ENCODE results near the gene RAB37.

The RAB37 gene

DNA sequence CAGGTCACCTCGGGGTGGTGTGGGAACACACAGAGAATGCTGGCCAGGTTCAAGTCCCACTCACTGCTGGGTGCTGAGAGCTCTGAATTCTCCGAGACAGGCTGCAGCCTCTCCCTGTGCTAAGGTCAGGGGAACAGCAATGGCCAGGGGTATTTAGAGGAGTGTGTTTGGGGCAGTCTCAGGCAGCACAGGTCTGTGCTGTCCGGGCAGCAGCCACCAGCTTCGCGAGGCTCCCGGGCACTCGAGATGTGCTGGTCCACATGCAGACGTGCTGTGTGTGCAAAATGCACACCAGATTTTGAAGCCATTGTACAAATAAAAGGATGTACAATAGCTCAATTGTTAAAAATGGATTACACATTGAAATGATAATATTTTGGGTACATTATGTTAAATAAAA is 18.5 kb downstream of the RAB37 start:
- no peak overlapping the region for H3K9ac ChIP-seq (ENCODE audit: low read depth, low read length)
- H3K27ac ChIP-seq (ENCODE audit: low read depth, low read length) = no peak overlapping the region
- no peaks in the 10 kb centered on the region for H3K36me3 ChIP-seq (ENCODE audit: control insufficient read depth, insufficient read depth, low read length)
- H3K4me3 ChIP-seq (ENCODE audit: low read depth, low read length) = no peak overlapping the region
- no peaks in the 10 kb centered on the region for H3K9me3 ChIP-seq (ENCODE audit: control insufficient read depth, insufficient read depth, low read length)
- peaks cover 40% of the 10 kb centered on the region for H3K4me1 ChIP-seq (ENCODE audit: control insufficient read depth, insufficient read depth, low read length)
- no peaks in the 10 kb centered on the region for H3K27me3 ChIP-seq (ENCODE audit: control insufficient read depth, insufficient read depth, low read length)

DNA sequence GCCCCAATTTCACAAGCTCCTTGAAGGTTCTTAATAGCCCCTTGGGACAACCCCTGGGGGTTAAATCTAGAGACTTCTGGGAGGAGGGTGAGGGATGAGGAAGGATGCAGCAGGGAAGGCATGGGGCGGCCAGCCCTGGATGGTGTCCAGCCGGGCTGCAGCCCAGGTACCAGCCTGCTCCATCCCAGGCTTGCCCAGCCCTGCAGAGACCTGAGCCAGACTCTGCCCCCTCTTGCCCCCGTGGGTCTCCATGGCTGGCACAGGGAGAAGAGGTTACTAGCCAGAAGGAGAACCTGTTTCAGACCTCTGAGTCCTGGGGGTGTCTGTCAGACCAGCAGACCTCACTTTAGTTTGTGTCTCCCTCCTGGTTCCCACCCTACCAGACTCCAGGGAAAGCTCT is 19.8 kb downstream of the RAB37 start:
- H3K9ac ChIP-seq (ENCODE audit: low read depth, low read length) = no peak overlapping the region
- no peaks in the 10 kb centered on the region for H3K27me3 ChIP-seq (ENCODE audit: control insufficient read depth, insufficient read depth, low read length)
- H3K4me3 ChIP-seq (ENCODE audit: low read depth, low read length) = no peak overlapping the region
- H3K27ac ChIP-seq (ENCODE audit: low read depth, low read length) = no peak overlapping the region
- no peaks in the 10 kb centered on the region for H3K9me3 ChIP-seq (ENCODE audit: control insufficient read depth, insufficient read depth, low read length)
- no peaks in the 10 kb centered on the region for H3K36me3 ChIP-seq (ENCODE audit: control insufficient read depth, insufficient read depth, low read length)
- H3K4me1 ChIP-seq (ENCODE audit: control insufficient read depth, insufficient read depth, low read length) = peaks cover 46% of the 10 kb centered on the region

DNA sequence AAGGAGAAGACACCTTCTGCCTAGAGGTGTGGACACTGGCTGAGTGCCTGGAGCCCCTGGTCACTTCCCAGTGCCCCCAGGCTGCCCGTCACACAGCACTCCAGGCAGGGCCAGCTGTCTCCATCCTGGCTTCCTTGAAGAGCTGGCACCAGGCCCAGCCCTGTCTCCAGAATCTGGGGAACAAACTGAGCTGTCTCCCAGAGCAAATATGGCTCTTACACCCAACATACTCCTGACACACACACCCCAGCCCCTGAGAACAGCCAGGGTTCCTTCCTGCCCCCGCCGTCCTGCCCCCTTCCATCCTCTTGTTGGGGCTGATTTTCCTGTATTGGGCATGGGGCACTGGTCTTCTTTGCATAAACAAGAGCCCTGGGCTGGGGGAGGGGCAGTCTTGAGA is 20.4 kb downstream of the RAB37 start:
- Histone ChIP-seq H3K4me3 (ENCODE audit: low read depth, low read length) (no peak overlapping the region), H3K27me3 (ENCODE audit: control insufficient read depth, insufficient read depth, low read length) (no peaks in the 10 kb centered on the region), H3K9ac (ENCODE audit: low read depth, low read length) (no peak overlapping the region), H3K27ac (ENCODE audit: low read depth, low read length) (no peak overlapping the region), H3K9me3 (ENCODE audit: control insufficient read depth, insufficient read depth, low read length) (no peaks in the 10 kb centered on the region), H3K4me1 (ENCODE audit: control insufficient read depth, insufficient read depth, low read length) (peaks cover 44% of the 10 kb centered on the region), H3K36me3 (ENCODE audit: control insufficient read depth, insufficient read depth, low read length) (no peaks in the 10 kb centered on the region)

DNA sequence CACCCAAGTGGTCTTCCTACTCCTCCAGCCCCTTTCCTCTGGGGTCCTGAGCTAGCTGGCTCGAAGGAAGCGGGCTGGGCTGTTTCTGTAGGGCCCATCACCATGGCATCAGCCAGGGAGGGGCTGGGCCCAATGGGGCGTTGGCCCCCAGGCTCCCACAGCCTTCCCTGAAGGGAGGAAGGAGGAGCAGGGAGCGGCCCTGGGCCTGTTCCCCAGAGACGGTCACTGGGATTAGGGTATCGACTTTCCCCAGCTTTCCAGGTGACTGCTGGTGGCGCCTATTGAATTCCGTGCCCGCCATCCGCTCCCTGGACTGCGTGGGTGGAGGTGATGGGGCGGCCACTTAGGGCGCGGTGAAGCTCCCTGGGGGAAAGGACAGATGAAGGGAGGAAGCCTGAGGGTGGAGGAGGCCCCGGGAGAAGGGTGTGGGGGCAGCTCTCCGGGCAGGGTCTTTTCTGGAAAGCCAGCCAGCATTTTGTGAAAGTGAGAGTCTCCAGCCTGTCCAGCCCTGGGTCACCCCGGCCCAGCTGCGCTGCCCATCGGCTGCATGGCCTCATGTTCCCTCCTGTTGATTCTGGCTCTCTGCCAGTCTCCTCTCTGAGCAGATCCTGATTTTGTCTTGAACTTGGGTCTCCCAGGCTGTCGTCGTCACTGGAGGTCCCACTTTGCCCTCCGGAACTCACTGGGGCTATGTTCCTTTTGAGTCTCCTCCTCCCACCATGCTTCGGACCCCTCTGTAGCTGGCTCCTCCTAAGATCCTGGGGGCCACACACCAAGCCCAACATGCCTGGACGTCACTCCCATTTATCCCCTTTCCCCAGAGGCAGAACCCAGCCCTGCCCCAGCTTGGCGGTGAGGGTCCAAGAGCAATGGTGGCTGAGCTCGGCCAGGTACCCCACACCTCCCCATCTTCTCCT is 21.1 kb downstream of the RAB37 start:
- peak overlapping the region; percentile 91 for H3K27ac ChIP-seq (ENCODE audit: low read depth, low read length)
- no peak overlapping the region for H3K9ac ChIP-seq (ENCODE audit: low read depth, low read length)
- H3K4me1 ChIP-seq (ENCODE audit: control insufficient read depth, insufficient read depth, low read length) = peaks cover 43% of the 10 kb centered on the region
- no peaks in the 10 kb centered on the region for H3K36me3 ChIP-seq (ENCODE audit: control insufficient read depth, insufficient read depth, low read length)
- H3K4me3 ChIP-seq (ENCODE audit: low read depth, low read length) = no peak overlapping the region
- no peaks in the 10 kb centered on the region for H3K9me3 ChIP-seq (ENCODE audit: control insufficient read depth, insufficient read depth, low read length)
- no peaks in the 10 kb centered on the region for H3K27me3 ChIP-seq (ENCODE audit: control insufficient read depth, insufficient read depth, low read length)

DNA sequence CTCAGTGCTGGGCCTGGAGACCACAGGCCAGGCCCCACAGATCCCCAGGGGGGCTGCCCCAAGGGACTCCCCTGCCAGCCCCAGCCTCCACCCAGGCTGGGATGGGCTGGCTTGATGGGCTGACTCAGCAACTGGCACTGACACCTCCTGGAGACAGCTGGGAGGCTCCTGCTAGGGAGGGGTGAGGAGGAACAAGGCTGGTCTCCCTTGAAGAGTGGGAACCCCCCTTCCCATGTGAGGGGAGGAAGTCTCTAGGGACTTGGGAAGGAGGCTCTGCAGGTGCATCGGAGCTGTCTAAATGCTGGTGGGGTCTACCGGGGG is 21.8 kb downstream of the RAB37 start:
- no peak overlapping the region for H3K9ac ChIP-seq (ENCODE audit: low read depth, low read length)
- no peak overlapping the region for H3K4me3 ChIP-seq (ENCODE audit: low read depth, low read length)
- peaks cover 48% of the 10 kb centered on the region for H3K4me1 ChIP-seq (ENCODE audit: control insufficient read depth, insufficient read depth, low read length)
- H3K36me3 ChIP-seq (ENCODE audit: control insufficient read depth, insufficient read depth, low read length) = no peaks in the 10 kb centered on the region
- H3K27me3 ChIP-seq (ENCODE audit: control insufficient read depth, insufficient read depth, low read length) = no peaks in the 10 kb centered on the region
- H3K9me3 ChIP-seq (ENCODE audit: control insufficient read depth, insufficient read depth, low read length) = no peaks in the 10 kb centered on the region
- peak overlapping the region; percentile 91 for H3K27ac ChIP-seq (ENCODE audit: low read depth, low read length)

DNA sequence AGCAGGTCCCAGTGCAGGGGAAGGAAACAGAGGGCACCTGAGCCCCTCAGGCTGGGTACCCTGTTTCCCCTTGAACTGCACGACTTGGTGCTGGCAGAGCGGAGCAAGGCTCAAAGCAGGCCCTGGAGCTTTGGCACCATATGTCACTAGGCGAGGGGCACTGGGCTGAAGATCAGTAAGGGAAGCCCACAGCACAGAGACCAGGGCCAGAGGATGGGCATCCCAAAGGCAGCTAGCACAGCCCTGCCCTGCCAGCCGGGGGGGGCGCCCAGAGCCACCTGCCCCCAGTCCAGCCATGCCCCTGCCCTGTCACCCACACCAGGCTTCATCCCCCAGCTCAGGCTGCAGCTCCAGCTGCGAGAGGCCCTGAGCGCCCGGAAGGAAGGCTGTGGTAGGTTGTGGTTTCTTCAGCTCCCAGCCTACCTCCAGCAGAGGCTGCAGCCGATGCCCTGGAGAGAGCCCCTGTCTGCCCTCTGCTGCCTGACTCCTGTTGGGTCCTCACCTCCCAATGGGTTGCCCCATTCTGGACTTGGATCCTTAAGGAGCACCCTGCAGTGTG is 22.3 kb downstream of the RAB37 start:
- H3K9me3 ChIP-seq (ENCODE audit: control insufficient read depth, insufficient read depth, low read length) = no peaks in the 10 kb centered on the region
- no peaks in the 10 kb centered on the region for H3K36me3 ChIP-seq (ENCODE audit: control insufficient read depth, insufficient read depth, low read length)
- H3K27ac ChIP-seq (ENCODE audit: low read depth, low read length) = peak overlapping the region; percentile 91
- H3K27me3 ChIP-seq (ENCODE audit: control insufficient read depth, insufficient read depth, low read length) = no peaks in the 10 kb centered on the region
- peaks cover 48% of the 10 kb centered on the region for H3K4me1 ChIP-seq (ENCODE audit: control insufficient read depth, insufficient read depth, low read length)
- peak overlapping the region; percentile 30; the same call in 1 of the 2 replicates for H3K4me3 ChIP-seq (ENCODE audit: low read depth, low read length)
- no peak overlapping the region for H3K9ac ChIP-seq (ENCODE audit: low read depth, low read length)

DNA sequence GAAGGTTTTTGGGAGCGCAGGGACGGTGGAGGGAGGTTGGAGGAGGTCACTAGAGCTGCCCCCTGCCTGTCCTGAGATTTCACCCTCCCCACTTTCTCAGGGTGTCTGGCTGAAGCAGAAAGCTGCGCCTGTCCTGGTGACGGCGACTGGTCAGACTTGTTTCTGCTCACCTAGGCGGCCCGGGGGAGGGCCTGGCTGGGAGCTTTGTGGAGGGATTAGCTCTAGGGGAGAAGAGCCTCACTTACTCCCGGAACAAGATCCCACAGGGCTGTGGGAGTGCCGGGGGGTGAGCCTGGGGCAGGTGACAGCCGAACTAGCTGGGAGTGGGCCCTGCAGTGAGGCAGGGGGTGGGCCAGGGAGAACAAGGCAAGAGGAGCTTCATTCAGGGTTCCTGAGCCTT is 22.9 kb downstream of the RAB37 start:
- peak overlapping the region; percentile 30 for H3K4me3 ChIP-seq (ENCODE audit: low read depth, low read length)
- H3K4me1 ChIP-seq (ENCODE audit: control insufficient read depth, insufficient read depth, low read length) = peaks cover 48% of the 10 kb centered on the region
- no peaks in the 10 kb centered on the region for H3K27me3 ChIP-seq (ENCODE audit: control insufficient read depth, insufficient read depth, low read length)
- H3K27ac ChIP-seq (ENCODE audit: low read depth, low read length) = peak overlapping the region; percentile 91
- no peak overlapping the region for H3K9ac ChIP-seq (ENCODE audit: low read depth, low read length)
- no peaks in the 10 kb centered on the region for H3K9me3 ChIP-seq (ENCODE audit: control insufficient read depth, insufficient read depth, low read length)
- no peaks in the 10 kb centered on the region for H3K36me3 ChIP-seq (ENCODE audit: control insufficient read depth, insufficient read depth, low read length)

DNA sequence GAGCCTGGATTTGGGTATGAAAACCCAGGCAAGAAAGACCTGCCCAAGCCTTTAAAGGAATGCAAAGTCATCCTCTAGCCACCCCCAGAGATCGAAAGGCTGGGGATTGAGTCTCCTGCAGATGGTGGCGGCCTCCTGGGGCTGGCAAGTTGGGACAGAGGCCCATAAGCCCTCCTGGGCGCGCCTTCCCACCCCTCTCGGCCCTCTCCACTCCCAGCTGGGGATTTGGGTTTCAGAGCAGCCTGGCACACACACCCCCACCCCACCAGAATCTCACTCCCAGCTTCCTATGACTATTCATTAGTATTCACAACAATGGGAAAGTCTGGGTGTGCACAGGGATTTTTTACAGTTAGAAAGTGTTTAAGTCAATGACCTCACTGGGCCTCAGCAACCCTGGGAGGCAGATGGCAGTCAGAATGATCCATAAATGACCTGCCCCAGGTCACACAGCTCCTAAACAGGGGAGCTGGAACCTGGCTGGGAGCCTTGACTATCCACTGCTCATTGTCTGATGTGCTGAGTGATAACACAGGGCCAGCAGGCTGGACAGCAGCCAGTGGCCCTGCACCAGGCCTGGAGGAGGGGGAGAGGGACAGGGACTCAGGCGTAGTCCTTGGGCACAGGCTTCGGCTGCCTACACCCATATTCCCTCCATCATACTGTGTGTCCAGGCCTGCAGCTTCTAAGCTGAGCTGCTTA is 23.5 kb downstream of the RAB37 start:
- no peaks in the 10 kb centered on the region for H3K36me3 ChIP-seq (ENCODE audit: control insufficient read depth, insufficient read depth, low read length)
- no peak overlapping the region for H3K9ac ChIP-seq (ENCODE audit: low read depth, low read length)

DNA sequence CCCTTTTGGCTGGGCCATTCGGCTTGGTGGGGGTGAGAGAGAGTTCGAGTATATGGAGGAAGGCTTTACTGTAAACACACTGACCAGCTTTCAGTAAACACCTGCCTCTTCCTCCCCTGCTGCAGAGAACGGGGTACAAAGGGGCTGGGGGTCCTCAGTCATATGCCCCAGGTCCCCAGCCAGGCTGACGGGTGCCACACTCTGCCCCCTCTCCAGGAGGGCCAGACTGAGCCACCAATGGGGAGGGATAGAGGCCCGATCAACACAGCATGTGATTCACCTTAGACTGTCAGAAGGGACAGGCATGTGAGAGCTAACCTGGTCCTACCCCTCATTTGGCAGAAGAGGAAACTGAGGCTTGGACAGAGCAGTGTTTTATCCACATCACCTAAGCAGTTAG is 24.4 kb downstream of the RAB37 start:
- no peak overlapping the region for H3K4me3 ChIP-seq (ENCODE audit: low read depth, low read length)
- H3K9me3 ChIP-seq (ENCODE audit: control insufficient read depth, insufficient read depth, low read length) = no peaks in the 10 kb centered on the region
- H3K4me1 ChIP-seq (ENCODE audit: control insufficient read depth, insufficient read depth, low read length) = peaks cover 48% of the 10 kb centered on the region
- no peaks in the 10 kb centered on the region for H3K27me3 ChIP-seq (ENCODE audit: control insufficient read depth, insufficient read depth, low read length)
- no peak overlapping the region for H3K9ac ChIP-seq (ENCODE audit: low read depth, low read length)
- peak overlapping the region; percentile 91 for H3K27ac ChIP-seq (ENCODE audit: low read depth, low read length)
- H3K36me3 ChIP-seq (ENCODE audit: control insufficient read depth, insufficient read depth, low read length) = no peaks in the 10 kb centered on the region

More for the DNA sequence above, 23.5 kb downstream of the RAB37 start:
- Histone ChIP-seq H3K27ac (ENCODE audit: low read depth, low read length) (peak overlapping the region; percentile 91), H3K4me1 (ENCODE audit: control insufficient read depth, insufficient read depth, low read length) (peaks cover 48% of the 10 kb centered on the region), H3K9me3 (ENCODE audit: control insufficient read depth, insufficient read depth, low read length) (no peaks in the 10 kb centered on the region), H3K27me3 (ENCODE audit: control insufficient read depth, insufficient read depth, low read length) (no peaks in the 10 kb centered on the region), H3K4me3 (ENCODE audit: low read depth, low read length) (no peak overlapping the region)

DNA sequence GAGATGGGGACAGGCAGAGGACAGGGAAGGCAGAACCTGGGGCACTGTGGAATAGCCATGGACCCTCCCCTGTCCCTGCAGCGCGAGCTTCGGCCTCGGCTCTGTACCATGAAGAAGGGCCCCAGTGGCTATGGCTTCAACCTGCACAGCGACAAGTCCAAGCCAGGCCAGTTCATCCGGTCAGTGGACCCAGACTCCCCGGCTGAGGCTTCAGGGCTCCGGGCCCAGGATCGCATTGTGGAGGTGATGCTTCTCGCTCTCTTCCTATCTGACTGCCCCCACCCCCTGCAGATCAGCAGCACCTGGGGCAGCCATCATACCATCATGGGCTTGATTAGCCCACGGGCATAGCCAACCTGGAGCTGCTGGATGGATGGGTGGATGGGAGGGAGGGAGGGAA is 24.9 kb downstream of the RAB37 start:
- Histone ChIP-seq H3K27me3 (ENCODE audit: control insufficient read depth, insufficient read depth, low read length) (no peaks in the 10 kb centered on the region), H3K27ac (ENCODE audit: low read depth, low read length) (no peak overlapping the region)

More for the DNA sequence above, 24.9 kb downstream of the RAB37 start:
- Histone ChIP-seq H3K36me3 (ENCODE audit: control insufficient read depth, insufficient read depth, low read length) (no peaks in the 10 kb centered on the region), H3K4me1 (ENCODE audit: control insufficient read depth, insufficient read depth, low read length) (peaks cover 48% of the 10 kb centered on the region), H3K9me3 (ENCODE audit: control insufficient read depth, insufficient read depth, low read length) (no peaks in the 10 kb centered on the region), H3K4me3 (ENCODE audit: low read depth, low read length) (no peak overlapping the region), H3K9ac (ENCODE audit: low read depth, low read length) (no peak overlapping the region)

Data from HUES48 (cell line).